H9 (cell line): ENCODE measurements around the gene SCT. TPM values are rescaled to one million over a fixed set of nuclear protein-coding genes. Genes with fewer than 3 reads are reported as not detected.

Source experiments
- DNase-seq: peaks from one replicate; pipeline ENCODE4 v3.0.0-alpha.2; 2017
- H2AFZ ChIP-seq: one replicate; pipeline ENCODE4 v1.6.1; 2013; ENCODE audit warnings: mild to moderate bottlenecking, low read length, control low read depth, moderate library complexity
- H2AK5ac ChIP-seq: 2 replicates; pipeline ENCODE4 v1.6.1; 2013; ENCODE audit warnings: low read length, control low read depth, mixed read lengths; ENCODE audit not compliant: insufficient read length
- H2BK120ac ChIP-seq: one replicate; pipeline ENCODE4 v1.6.1; 2013; ENCODE audit warnings: low read depth, mild to moderate bottlenecking, low read length, control low read depth, inconsistent platforms; ENCODE audit not compliant: poor library complexity, severe bottlenecking
- H2BK12ac ChIP-seq: 2 replicates; pipeline ENCODE4 v1.6.1; 2013; ENCODE audit warnings: low read length, control low read depth, mixed read lengths, low read depth; ENCODE audit not compliant: insufficient read length
- H2BK15ac ChIP-seq: 2 replicates; pipeline ENCODE4 v1.6.1; 2013; ENCODE audit warnings: low read depth, low read length, control low read depth
- H2BK20ac ChIP-seq: one replicate; pipeline ENCODE4 v1.6.1; 2013; ENCODE audit warnings: low read depth, mild to moderate bottlenecking, low read length, control low read depth, inconsistent platforms; ENCODE audit not compliant: poor library complexity, severe bottlenecking
- H2BK5ac ChIP-seq: 2 replicates; pipeline ENCODE4 v1.6.1; 2013; ENCODE audit warnings: low read length, control low read depth, mixed read lengths; ENCODE audit not compliant: insufficient read length
- H3K14ac ChIP-seq: 2 replicates; pipeline ENCODE4 v1.6.1; 2013; ENCODE audit warnings: low read length, control low read depth; ENCODE audit not compliant: insufficient read depth
- H3K18ac ChIP-seq: 2 replicates; pipeline ENCODE4 v1.6.1; 2013; ENCODE audit warnings: low read depth, mild to moderate bottlenecking, mixed read lengths, low read length, control low read depth; ENCODE audit not compliant: insufficient read length
- H3K23ac ChIP-seq: 2 replicates; pipeline ENCODE4 v1.6.1; 2013; ENCODE audit warnings: low read length, control low read depth, mixed read lengths, low read depth; ENCODE audit not compliant: insufficient read length
- H3K23me2 ChIP-seq: 2 replicates; pipeline ENCODE4 v1.6.1; 2013; ENCODE audit warnings: low read depth, mild to moderate bottlenecking, mixed read lengths, low read length, control low read depth; ENCODE audit not compliant: insufficient read length, poor library complexity, severe bottlenecking
- H3K27ac ChIP-seq: 2 replicates; pipeline ENCODE4 v1.5.1; 2013; ENCODE audit warnings: low read length, control low read depth, mixed read lengths, low read depth; ENCODE audit not compliant: insufficient read length
- H3K27me3 ChIP-seq: 2 replicates; pipeline ENCODE4 v1.6.1; 2013; ENCODE audit warnings: low read length, control low read depth, inconsistent platforms; ENCODE audit not compliant: insufficient read depth
- H3K4ac ChIP-seq: 2 replicates; pipeline ENCODE4 v1.6.1; 2013; ENCODE audit warnings: low read depth, mild to moderate bottlenecking, control low read depth, inconsistent platforms, low read length, moderate library complexity
- H3K4me1 ChIP-seq: 2 replicates; pipeline ENCODE4 v1.6.1; 2013; ENCODE audit warnings: low read length, control low read depth, inconsistent platforms; ENCODE audit not compliant: insufficient read depth
- H3K4me2 ChIP-seq: 2 replicates; pipeline ENCODE4 v1.6.1; 2013; ENCODE audit warnings: low read length, control low read depth, mixed read lengths; ENCODE audit not compliant: insufficient read length, insufficient read depth
- H3K56ac ChIP-seq: 2 replicates; pipeline ENCODE4 v1.6.1; 2013; ENCODE audit warnings: low read depth, mild to moderate bottlenecking, mixed read lengths, low read length, control low read depth; ENCODE audit not compliant: insufficient read length
- H3K79me1 ChIP-seq: 2 replicates; pipeline ENCODE4 v1.6.1; 2013; ENCODE audit warnings: low read depth, mild to moderate bottlenecking, moderate library complexity, low read length, control low read depth, inconsistent platforms; ENCODE audit not compliant: insufficient read depth, poor library complexity, severe bottlenecking
- H3K79me2 ChIP-seq: 2 replicates; pipeline ENCODE4 v1.6.1; 2013; ENCODE audit warnings: low read length, control low read depth, inconsistent platforms; ENCODE audit not compliant: insufficient read depth
- H3K9ac ChIP-seq: 2 replicates; pipeline ENCODE4 v1.6.1; 2013; ENCODE audit warnings: low read length, control low read depth, mixed read lengths; ENCODE audit not compliant: insufficient read length; ENCODE audit errors: extremely low read depth
- H3K9me3 ChIP-seq: one replicate; pipeline ENCODE4 v1.6.1; 2013; ENCODE audit warnings: low read depth, low read length, inconsistent platforms; ENCODE audit not compliant: control insufficient read depth
- H3T11ph ChIP-seq: one replicate; pipeline ENCODE4 v1.6.1; 2013; ENCODE audit warnings: mild to moderate bottlenecking, low read length, control low read depth, inconsistent platforms
- H4K20me1 ChIP-seq: one replicate; pipeline ENCODE4 v1.6.1; 2013; ENCODE audit not compliant: control insufficient read depth, insufficient read length, insufficient read depth
- H4K5ac ChIP-seq: 2 replicates; pipeline ENCODE4 v1.6.1; 2013; ENCODE audit warnings: low read depth, mild to moderate bottlenecking, mixed read lengths, low read length, control low read depth; ENCODE audit not compliant: insufficient read length
- H4K8ac ChIP-seq: replicated peaks from 2 replicates; pipeline ENCODE4 v1.6.1; 2013; ENCODE audit warnings: low read length, control low read depth, mixed read lengths, low read depth; ENCODE audit not compliant: insufficient read length
- H4K91ac ChIP-seq: 2 replicates; pipeline ENCODE4 v1.6.1; 2013; ENCODE audit warnings: low read depth, mild to moderate bottlenecking, moderate library complexity, mixed read lengths, low read length, control low read depth; ENCODE audit not compliant: insufficient read length
- H3K27ac Mint-ChIP-seq, 3 experiments: 2 replicates in 2 of 3; 3 replicates in 1 of 3; pipeline ENCODE4 v1.8.0; 2020 to 2021; ENCODE audit warnings: mixed read lengths in 3 of 3, mild to moderate bottlenecking in 1 of 3, moderate library complexity in 1 of 3
- H3K27me3 Mint-ChIP-seq: 2 replicates; pipeline ENCODE4 v1.8.0; 2021; ENCODE audit warnings: low read depth, mild to moderate bottlenecking, moderate library complexity, mixed read lengths
- H3K36me3 Mint-ChIP-seq, 3 experiments: 2 replicates in 2 of 3; 3 replicates in 1 of 3; pipeline ENCODE4 v1.8.0; 2020 to 2021; ENCODE audit warnings: low read depth in 3 of 3, mixed read lengths in 3 of 3; ENCODE audit not compliant: insufficient read depth in 1 of 3
- H3K4me1 Mint-ChIP-seq, 2 experiments: 2 replicates each; pipeline ENCODE4 v1.8.0; 2020; ENCODE audit warnings: mixed read lengths in 2 of 2
- H3K4me3 Mint-ChIP-seq, 2 experiments: 2 replicates in 1 of 2; 3 replicates in 1 of 2; pipeline ENCODE4 v1.8.0; 2020 to 2021; ENCODE audit warnings: mild to moderate bottlenecking in 2 of 2, mixed read lengths in 2 of 2, moderate library complexity in 1 of 2
- H3K9me3 Mint-ChIP-seq, 2 experiments: 2 replicates in 1 of 2; 3 replicates in 1 of 2; pipeline ENCODE4 v1.8.0; 2020; ENCODE audit warnings: mild to moderate bottlenecking in 2 of 2, mixed read lengths in 2 of 2, moderate library complexity in 1 of 2
- WGBS: extraction: QIAGEN DNeasy Blood & Tissue Kit; methylation state at CpG from one replicate; pipeline ENCODE4 v1.1.7; 2013; ENCODE audit warnings: missing lambda C conversion rate, low lambda C conversion rate, mixed read lengths; ENCODE audit not compliant: insufficient read length; ENCODE audit errors: extremely low coverage; 5-methylcytosine and 5-hydroxymethylcytosine counted together
- total RNA-seq: library from RNA; stranded (reverse); gene quantifications from 2 replicates; pipeline ENCODE4 v1.2.1, GENCODE V29; 2021
- TF ChIP-seq, protein P1 (sequence below): fragments of 200-600 bp; sonication (generic); conservative IDR thresholded peaks from 3 replicates; pipeline ENCODE4 v1.8.0; 2021; ENCODE audit warnings: antibody characterized with exemption, mild to moderate bottlenecking

The SCT gene
- total RNA-seq, 1 experiment from 2014 or later = 1.8 TPM

DNA sequence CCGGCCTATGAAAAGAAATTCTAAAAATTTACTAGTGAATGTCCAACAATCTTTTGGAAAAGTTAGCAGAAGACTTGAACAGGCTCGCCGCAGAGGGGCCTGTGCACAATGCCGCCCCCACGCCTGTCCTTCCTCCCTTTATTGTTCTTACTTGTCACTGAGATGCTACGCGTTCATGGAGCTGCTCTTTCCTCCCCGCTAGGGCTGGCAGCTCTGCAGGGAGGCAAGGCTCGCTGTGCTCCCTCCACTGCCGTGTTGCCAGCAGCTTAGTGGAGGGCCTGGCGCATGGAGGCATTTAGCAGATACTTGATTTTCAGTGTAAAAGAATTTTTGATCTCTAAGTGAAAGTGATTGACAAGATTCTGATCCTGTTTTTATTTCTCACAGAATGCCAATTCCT is 36.0 kb downstream of the SCT start:
- Mint-ChIP-seq H3K27me3 (no peaks in the 10 kb centered on the region), H3K4me1 (no peaks in the 10 kb centered on the region)

More for the DNA sequence above, 36.0 kb downstream of the SCT start:
- H3K4me2 ChIP-seq = no peak overlapping the region
- no peaks in the 10 kb centered on the region for H3K4me1 ChIP-seq
- H3K18ac ChIP-seq = no peak overlapping the region
- H4K8ac ChIP-seq = no peak overlapping the region
- no peak overlapping the region for H2BK15ac ChIP-seq
- Mint-ChIP-seq H3K27ac (peak overlapping the region in 1 of 3 experiments; percentile 42; a peak in 2 of 7 replicates), H3K9me3 (no peaks in the 10 kb centered on the region), H3K36me3 (peaks cover 58 to 93% (median 90%) of the 10 kb centered on the region in 3 experiments), H3K4me3 (no peak overlapping the region)
- no peak overlapping the region for H2BK12ac ChIP-seq
- no peaks in the 10 kb centered on the region for H3K23me2 ChIP-seq
- H3K27ac ChIP-seq = no peak overlapping the region
- H3K79me1 ChIP-seq = peaks cover 4% of the 10 kb centered on the region
- H4K20me1 ChIP-seq = no peaks in the 10 kb centered on the region
- H2AK5ac ChIP-seq = no peak overlapping the region
- no CpG with 5 or more reads among the region's 11 CpGs for WGBS
- no peak overlapping the region for H3K4ac ChIP-seq
- H2BK20ac ChIP-seq = no peak overlapping the region
- no peak overlapping the region for H3K23ac ChIP-seq
- H3K14ac ChIP-seq = no peak overlapping the region
- no peak overlapping the region for H4K91ac ChIP-seq
- DNase-seq = no peak
- no peaks in the 10 kb centered on the region for H3K27me3 ChIP-seq
- H3K56ac ChIP-seq = no peak overlapping the region
- H2BK120ac ChIP-seq = no peak overlapping the region
- no peak overlapping the region for H3T11ph ChIP-seq
- no peaks in the 10 kb centered on the region; the same call in 1 of the 2 replicates for H3K79me2 ChIP-seq
- TF ChIP-seq, protein P1, sequence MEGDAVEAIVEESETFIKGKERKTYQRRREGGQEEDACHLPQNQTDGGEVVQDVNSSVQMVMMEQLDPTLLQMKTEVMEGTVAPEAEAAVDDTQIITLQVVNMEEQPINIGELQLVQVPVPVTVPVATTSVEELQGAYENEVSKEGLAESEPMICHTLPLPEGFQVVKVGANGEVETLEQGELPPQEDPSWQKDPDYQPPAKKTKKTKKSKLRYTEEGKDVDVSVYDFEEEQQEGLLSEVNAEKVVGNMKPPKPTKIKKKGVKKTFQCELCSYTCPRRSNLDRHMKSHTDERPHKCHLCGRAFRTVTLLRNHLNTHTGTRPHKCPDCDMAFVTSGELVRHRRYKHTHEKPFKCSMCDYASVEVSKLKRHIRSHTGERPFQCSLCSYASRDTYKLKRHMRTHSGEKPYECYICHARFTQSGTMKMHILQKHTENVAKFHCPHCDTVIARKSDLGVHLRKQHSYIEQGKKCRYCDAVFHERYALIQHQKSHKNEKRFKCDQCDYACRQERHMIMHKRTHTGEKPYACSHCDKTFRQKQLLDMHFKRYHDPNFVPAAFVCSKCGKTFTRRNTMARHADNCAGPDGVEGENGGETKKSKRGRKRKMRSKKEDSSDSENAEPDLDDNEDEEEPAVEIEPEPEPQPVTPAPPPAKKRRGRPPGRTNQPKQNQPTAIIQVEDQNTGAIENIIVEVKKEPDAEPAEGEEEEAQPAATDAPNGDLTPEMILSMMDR = no peak
- H2BK5ac ChIP-seq = no peak overlapping the region
- no peak overlapping the region for H4K5ac ChIP-seq
- no peaks in the 10 kb centered on the region for H3K9me3 ChIP-seq
- no peak overlapping the region for H2AFZ ChIP-seq
- no peak overlapping the region for H3K9ac ChIP-seq
